ENCODE measurements around the gene TMA7. TPM values are rescaled to one million over a fixed set of nuclear protein-coding genes. Genes with fewer than 3 reads are reported as not detected.
"Not testable (repeated sequence)": the region's sequence is repeated elsewhere in the genome, so short reads cannot be mapped to it uniquely, and the experiment has no call there.

The TMA7 gene
- total RNA-seq, 1 donor from 2014 or later, result 251 TPM

DNA sequence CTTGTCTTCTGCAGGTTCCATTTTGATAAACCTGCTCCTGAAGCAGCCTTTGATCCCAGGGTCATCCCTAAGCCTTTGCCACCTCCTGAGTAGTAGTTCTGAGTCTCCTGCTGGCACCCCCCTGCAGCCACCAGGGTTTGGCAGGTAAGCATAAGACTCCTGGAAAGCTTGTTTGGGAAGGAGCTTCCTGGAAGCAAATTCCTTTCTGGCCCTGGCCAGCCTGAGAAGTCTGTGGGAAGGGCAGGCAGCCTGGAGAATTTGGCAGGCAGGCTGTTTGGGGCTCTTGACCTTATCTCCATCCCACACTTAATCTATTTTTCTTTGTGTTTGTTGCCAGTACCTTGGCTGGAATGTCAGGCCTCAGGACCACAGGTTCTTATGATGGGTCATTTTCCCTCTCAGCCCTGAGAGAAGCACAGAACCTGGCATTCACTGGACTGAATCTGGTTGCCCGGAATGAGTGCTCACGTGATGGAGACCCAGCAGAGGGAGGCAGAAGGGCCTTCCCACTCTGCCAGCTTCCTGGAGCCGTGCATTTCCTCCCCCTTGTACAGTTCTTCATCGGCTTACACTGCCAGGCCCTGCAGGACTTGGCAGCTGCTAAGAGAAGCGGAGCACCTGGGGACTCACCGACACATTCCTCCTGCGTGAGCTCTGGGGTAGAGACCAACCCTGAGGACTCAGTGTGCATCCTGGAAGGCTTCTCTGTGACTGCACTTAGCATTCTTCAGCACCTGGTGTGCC, 19.9 kb downstream of the TMA7 start:
- no peak for ATAC-seq
- intact Hi-C loops (cut with DNase I), result no loop called here
- no peak for DNase-seq (ENCODE audit: missing footprints)

DNA sequence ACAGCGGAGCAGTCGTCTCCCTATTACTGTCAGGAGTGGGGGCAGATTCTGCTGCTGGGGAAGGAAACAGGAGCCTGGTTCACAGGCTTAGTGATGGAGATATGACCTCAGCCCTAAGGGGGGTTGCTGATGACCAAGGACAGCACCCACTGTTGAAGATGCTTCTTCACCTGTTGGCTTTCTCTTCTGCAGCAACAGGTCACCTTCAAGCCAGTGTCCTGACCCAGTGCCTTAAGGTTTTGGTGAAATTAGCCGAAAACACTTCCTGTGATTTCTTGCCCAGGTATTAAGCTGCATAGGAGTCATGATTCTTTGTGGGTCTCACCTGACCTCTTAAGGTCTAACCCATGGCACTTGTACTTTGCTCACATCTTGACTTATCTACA, 20.5 kb downstream of the TMA7 start:
- DNase-seq (ENCODE audit: missing footprints) (no peak), ATAC-seq (no peak)
- intact Hi-C loops (cut with DNase I), result no loop called here

DNA sequence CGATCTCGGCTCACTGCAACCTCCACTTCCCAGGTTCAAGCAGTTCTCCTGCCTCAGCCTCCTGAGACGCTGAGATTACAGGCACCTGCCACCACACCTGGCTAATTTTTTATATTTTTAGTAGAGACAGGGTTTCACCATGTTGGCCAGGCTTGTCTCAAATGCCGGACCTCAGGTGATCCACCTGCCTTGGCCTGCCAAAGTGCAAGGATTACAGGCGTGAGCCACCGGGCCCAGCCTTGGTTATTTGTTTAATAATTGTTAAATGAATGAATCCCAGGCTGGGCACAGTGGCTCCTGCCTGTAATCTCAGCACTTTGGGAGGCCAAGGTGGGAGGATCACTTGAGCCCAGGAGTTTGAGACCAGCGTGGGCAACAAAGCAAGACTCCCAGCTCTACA, 21.7 kb downstream of the TMA7 start:
- ATAC-seq; DNase-seq (ENCODE audit: missing footprints); intact Hi-C loops (cut with DNase I): not testable (repeated sequence)

DNA sequence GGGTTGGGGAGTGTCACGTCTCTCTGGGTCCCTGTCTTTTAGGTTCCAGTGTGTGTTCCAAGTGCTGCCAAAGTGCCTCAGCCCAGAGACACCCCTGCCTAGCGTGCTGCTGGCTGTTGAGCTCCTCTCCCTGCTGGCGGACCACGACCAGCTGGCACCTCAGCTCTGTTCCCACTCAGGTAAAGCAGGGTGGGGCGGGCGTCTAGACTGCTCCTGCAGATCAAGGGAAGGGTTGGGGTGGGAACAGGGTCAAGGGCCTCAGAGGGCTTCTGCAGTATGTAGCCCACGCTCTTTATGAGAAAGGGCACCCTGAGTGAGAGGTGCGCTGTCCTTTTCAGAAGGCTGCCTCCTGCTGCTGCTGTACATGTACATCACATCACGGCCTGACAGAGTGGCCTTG, 23.6 kb downstream of the TMA7 start:
- DNase-seq (ENCODE audit: missing footprints), result no peak
- no peak for ATAC-seq
- intact Hi-C loops (cut with DNase I), result no loop called here

DNA sequence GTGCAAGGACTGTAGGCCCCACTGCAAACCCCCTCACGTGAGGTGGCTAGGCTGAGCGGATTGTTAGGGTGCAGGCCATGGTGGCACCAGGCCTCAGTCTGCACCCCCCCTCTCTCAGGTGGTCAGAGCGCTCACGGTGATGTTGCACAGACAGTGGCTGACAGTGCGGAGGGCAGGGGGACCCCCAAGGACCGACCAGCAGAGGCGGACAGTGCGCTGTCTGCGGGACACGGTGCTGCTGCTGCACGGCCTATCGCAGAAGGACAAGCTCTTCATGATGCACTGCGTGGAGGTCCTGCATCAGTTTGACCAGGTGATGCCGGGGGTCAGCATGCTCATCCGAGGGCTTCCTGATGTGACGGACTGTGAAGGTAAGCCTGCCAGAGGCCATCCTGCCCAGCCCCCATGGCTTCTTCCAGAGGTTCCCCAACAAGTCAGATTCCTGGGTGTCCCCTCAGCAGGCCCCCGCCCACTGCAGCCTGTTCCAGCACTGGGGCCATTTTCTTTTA, 24.7 kb downstream of the TMA7 start:
- ATAC-seq (no peak), DNase-seq (ENCODE audit: missing footprints) (no peak)
- intact Hi-C loops (cut with DNase I), result loop anchor here (1.0 kb wide), 2 partner anchors 40 to 84 kb away; partner anchors contain the start of gene SHISA5

DNA sequence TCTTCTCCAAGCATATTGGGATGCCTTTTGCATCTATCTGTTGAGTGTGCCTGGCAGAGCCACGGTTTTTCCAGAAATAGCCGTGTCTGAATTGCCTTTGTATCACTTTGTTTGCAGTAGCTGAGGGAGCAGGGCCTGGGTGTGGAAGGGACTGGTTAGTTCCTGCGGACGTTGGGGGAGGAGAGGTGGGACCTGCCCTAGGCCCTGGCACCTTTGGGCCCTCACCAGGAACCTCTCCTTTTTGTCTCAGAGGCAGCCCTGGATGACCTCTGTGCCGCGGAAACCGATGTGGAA, 25.1 kb downstream of the TMA7 start:
- ATAC-seq, result no peak
- intact Hi-C loops (cut with DNase I), result loop anchor here (1.0 kb wide), 2 partner anchors 39 to 83 kb away; partner anchors contain the start of gene SHISA5

DNA sequence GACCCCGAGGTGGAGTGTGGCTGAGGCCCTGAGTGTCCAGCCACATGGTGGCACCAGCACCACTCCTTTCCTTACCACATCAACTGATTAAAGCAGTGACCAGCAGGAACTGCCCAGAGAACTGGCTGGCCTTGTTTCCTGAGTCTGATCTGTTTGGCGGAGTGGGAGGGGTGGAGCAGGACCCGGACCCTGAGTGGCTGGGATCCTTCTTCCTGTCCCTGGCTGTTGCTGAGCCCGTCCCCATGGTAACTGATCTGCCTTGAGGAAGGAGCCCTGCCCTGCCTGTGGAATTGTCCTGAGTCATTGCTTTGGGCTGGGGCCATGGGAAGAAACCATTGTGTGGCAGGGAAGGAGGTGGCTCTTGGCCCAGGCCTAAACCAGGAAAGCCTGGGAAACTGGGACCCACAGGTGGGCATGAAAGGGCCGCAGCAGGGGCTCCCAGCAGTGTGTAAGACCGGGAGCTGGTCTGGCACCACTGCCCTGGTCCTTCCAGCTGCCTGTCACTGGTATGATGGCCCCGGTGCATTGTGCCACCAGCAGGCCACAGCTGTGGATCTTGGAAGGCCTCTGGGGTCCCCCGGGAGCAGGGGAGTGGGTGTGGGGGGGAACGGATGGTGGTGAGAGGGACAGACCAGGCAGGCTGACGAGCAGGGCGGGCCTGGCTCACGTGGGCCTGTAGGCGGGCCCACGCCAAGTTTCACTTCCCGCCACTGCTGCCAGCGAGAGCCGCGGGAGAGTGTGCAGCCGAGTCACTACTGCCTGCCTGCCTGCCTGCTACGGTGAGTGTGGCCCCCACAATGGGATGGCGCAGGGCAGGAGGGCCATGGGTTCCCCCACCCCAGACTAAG, 25.7 kb downstream of the TMA7 start:
- ATAC-seq (peak; percentile 95), DNase-seq (ENCODE audit: missing footprints) (peak; percentile 97)
- intact Hi-C loops (cut with DNase I), result loop anchor here (1.0 kb wide), 2 partner anchors 39 to 83 kb away; partner anchors contain the start of gene SHISA5

More for the DNA sequence above, 25.1 kb downstream of the TMA7 start:
- no peak for DNase-seq (ENCODE audit: missing footprints)

DNA sequence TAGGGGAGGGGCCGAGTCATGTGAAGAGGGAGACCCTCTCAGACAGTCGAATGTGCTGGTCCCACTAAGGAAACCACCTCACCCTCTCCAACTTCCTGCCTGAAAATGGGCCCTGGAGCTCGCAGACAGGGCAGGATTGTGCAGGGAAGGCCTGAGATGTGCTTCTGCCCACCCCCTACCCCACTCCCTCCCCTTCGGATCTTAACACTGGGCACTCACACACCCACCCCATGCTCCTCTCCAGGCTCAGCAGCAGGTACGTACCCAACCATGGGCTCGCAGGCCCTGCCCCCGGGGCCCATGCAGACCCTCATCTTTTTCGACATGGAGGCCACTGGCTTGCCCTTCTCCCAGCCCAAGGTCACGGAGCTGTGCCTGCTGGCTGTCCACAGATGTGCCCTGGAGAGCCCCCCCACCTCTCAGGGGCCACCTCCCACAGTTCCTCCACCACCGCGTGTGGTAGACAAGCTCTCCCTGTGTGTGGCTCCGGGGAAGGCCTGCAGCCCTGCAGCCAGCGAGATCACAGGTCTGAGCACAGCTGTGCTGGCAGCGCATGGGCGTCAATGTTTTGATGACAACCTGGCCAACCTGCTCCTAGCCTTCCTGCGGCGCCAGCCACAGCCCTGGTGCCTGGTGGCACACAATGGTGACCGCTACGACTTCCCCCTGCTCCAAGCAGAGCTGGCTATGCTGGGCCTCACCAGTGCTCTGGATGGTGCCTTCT, 26.5 kb downstream of the TMA7 start:
- DNase-seq (ENCODE audit: missing footprints), result no peak
- intact Hi-C loops (cut with DNase I), result no loop called here
- peak; percentile 9 for ATAC-seq

DNA sequence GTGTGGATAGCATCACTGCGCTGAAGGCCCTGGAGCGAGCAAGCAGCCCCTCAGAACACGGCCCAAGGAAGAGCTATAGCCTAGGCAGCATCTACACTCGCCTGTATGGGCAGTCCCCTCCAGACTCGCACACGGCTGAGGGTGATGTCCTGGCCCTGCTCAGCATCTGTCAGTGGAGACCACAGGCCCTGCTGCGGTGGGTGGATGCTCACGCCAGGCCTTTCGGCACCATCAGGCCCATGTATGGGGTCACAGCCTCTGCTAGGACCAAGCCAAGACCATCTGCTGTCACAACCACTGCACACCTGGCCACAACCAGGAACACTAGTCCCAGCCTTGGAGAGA, 27.0 kb downstream of the TMA7 start:
- intact Hi-C loops (cut with DNase I), result no loop called here
- ATAC-seq (no peak), DNase-seq (ENCODE audit: missing footprints) (no peak)

DNA sequence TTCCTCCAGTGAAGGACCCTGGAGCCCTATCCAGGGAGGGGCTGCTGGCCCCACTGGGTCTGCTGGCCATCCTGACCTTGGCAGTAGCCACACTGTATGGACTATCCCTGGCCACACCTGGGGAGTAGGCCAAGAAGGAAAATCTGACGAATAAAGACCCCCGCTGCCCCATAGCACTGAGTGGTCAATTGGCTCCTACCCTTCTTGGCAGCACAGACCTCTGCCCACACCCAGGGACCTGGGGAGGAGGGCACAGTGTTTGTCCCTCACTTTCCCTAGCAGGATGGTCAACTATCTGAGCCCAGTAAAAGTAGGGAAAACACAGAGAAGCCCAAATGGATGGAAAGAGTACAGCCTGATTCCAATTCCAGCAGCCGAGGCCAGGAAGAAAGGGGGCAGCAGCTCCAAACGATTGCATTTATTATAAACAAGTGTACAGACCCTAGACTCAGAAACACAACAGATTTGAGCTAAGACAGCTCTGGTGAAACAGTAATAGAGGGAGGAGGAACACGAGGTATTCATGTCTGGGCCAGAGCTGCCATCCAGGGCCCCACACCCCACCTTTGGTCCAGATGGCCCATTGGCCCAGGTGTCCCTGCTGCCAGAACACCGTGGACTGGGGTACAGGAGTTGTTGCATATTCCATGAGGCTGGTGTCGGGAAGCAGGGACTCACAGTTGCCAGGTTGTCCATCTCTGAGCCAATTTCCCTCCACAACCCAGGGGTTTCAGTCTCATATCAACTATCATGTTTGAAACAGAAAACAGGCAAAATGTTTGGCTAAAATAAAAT, 27.6 kb downstream of the TMA7 start:
- DNase-seq (ENCODE audit: missing footprints), result no peak
- ATAC-seq, result no peak
- intact Hi-C loops (cut with DNase I), result no loop called here

DNA sequence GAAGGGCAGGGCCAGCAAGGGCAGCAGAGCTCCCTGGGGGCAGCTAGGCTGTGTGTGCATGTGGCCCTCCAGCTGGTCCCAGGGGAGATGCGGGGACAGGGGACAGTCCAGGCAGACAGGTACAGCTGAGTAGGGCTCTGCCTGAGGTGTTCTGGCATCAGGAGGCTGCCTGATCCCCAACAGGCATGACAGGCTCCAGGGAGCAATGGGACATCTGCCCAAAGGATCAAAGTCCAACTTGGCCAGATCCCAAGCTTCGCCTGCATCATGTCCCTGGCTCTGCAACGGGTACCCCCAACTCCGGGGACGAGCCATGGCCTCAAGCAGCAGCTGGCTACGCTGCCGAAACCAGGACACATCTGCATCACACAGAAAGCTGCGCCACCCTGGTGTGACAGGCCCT, 28.3 kb downstream of the TMA7 start:
- intact Hi-C loops (cut with DNase I), result no loop called here

DNA sequence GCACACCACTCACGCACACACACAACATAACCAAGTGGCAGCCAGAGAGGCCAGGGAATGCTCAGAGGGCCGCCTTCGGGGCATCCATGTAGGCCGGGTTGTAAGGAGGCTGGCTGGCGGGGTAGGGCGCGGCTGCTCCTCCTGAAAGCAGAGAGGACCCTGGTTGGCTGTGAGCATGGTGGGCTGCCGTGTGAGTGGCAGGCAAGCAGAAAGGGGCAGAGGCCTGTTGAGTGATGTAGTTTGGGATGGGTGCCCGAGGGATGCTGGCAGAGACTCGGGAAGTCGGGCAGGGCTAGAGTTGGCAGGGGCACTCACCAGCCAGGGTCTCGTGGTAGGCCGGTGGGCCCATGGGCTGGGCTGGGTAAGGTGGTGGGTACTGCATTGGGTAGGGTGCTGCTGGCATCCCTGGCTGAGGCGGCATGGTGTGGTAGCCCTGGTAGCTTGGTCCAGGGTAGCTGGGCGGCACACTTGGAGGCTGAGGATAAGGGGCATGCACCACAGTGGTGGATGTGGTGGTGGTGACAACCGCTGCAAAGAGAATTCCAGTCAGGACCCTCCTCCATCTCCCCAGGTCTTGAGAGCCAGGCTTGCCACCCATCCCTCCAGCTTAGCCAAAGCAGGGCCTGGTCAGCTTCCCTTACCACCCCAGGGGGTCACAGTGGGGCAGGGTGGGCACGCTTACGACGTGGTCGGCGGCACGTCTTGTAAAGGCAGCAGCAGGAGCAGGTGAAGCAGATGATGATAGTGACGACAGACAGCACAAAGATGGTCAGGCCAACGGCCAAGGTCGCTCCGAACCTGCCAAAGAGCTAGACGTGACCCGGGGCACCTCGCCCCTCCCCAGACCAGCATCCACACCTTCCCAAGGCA, 29.2 kb downstream of the TMA7 start:
- ATAC-seq, result no peak
- intact Hi-C loops (cut with DNase I), result no loop called here
- no peak for DNase-seq (ENCODE audit: missing footprints)

More for the DNA sequence above, 28.3 kb downstream of the TMA7 start:
- no peak for DNase-seq (ENCODE audit: missing footprints)
- no peak for ATAC-seq

DNA sequence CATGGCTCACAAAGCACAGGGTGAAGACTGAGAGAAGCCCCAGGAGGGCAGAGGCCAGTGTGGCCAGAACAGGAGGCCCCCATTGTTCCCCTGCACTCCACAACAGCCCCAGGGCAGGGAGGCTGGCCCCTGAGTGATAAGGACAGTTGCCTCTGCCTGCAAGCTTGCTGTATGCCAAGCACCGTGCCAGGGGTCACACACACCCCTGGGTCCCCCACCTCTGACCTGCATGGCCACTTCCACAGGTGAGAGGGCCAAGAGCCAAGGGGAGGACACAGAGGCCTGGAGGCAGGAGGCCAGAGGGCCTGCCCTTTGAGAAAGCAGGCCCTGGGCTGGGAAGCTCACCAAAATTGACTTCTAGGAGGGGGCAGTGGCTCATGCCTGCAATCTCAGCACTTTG, 30.2 kb downstream of the TMA7 start:
- intact Hi-C loops (cut with DNase I), result no loop called here

DNA sequence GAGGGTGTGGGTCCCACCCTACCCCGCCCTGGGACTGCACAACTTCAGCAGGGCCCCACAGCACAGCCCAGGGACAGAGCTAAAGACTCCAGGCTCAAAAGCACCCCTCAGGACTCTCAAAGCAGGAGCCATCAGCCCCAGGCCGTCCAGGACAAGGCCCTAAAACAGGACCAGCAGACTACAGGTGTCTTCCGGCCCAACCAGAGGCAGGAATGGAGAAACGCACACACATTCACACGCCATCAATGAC, 32.5 kb downstream of the TMA7 start:
- no peak for DNase-seq (ENCODE audit: missing footprints)
- peak; percentile 38 for ATAC-seq

More for the DNA sequence above, 30.2 kb downstream of the TMA7 start:
- no peak for DNase-seq (ENCODE audit: missing footprints)
- ATAC-seq, result no peak

DNA sequence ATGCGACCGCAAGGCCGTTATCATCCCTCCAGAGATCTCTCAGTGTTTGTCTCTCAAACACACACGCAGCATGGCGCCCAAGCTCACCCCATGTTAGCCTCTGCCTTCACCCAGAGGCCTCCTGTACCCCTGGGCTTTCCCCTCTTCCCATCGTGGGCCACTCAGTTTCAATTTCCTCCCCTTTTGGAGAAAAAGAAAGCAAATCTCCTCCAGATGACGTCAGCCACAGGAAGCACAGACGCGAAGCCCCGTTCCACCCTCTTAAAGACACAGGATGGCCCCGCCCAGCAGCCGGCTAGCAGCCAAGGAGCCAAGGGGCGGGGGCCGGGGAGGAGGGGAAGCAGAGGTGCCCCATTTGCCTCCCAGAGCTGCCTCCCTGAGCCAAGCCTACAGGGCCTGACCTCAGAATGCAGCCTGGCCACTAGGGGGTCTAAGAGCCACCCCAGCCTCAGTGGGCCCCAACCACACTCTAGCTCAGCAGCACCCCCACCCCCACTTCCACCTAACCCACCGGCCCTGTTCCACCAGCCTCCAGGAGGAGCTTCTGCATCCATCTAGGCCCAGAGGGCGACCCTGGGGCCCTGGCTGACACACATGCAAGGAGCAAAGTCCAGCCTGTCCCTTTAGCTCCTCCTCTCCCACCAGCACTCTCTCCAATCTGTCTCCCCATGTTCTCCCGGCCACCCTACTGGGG, 33.0 kb downstream of the TMA7 start:
- peak; percentile 90 for ATAC-seq
- intact Hi-C loops (cut with DNase I), result loop anchor here (2.0 kb wide), 1 partner anchor 32 kb away; the partner anchor contains the start of gene SHISA5
- DNase-seq (ENCODE audit: missing footprints), result peak; percentile 97

More for the DNA sequence above, 32.5 kb downstream of the TMA7 start:
- intact Hi-C loops (cut with DNase I), result loop anchor here (2.0 kb wide), 1 partner anchor 32 kb away; the partner anchor contains the start of gene SHISA5

DNA sequence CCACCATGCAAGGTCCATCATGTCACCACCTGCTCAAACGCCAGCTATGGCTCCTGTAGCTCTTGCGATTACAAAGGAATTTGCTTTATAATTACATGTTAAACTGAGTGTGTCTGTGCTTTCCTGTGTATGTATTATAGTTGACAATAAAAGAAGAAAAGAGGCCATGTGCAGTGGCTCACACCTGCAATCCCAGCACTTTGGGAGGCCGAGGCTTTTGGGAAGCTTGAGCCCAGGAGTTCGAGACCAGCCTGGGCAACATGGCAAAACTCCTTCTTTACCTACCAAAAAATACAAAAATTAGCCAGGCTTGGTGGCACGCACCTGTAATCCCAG, 33.5 kb downstream of the TMA7 start:
- no peak for DNase-seq (ENCODE audit: missing footprints)
- intact Hi-C loops (cut with DNase I), result loop anchor here (2.0 kb wide), 1 partner anchor 31 kb away; the partner anchor contains the start of gene SHISA5
- no peak for ATAC-seq

DNA sequence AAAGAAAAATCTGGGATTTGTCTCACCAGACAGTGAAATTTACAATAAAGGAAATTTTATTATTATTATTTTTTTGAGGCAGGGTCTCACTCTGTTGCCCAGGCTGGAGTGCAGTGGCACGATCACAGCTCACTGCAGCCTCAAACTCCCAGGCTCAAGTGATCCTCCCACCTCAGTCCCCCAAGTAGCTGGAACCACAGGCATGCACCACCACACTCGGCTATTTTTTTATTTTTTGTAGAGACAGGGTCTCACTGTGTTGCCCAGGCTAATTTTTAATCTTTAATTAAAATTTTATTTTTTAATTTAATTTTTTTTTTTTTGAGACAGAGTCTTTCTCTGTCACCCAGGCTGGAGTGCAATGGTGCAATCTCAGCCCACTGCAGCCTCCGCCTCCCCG, 34.0 kb downstream of the TMA7 start:
- intact Hi-C loops (cut with DNase I), result not testable (repeated sequence)

More for the DNA sequence above, 34.0 kb downstream of the TMA7 start:
- not testable (repeated sequence) for DNase-seq (ENCODE audit: missing footprints); ATAC-seq
